Choroid plexus epithelial cell (primary cell): ENCODE data around the gene PNKP.

Experiments
- DNase-seq: peaks from one replicate; pipeline ENCODE4 v3.0.0-alpha.2; 2010; ENCODE audit warnings: low read depth
- H3K4me3 ChIP-seq: 2 replicates; pipeline ENCODE4 v1.5.1; 2011; ENCODE audit warnings: low read depth, mild to moderate bottlenecking, control low read depth, low read length, moderate library complexity
- CTCF ChIP-seq: conservative IDR thresholded peaks from 2 replicates; pipeline ENCODE4 v1.5.1; 2011; ENCODE audit warnings: low read depth, mild to moderate bottlenecking, control low read depth, inconsistent platforms, low read length, moderate library complexity

The PNKP gene

GRCh38 chr19:49894879-49895565 is 27.6 kb upstream of the PNKP start:
- H3K4me3 ChIP-seq: no peak overlapping the region
- TF ChIP-seq CTCF: no peak
- DNase-seq: no peak

- no peak overlapping the region for H3K4me3 ChIP-seq
- TF ChIP-seq CTCF: no peak
- DNase-seq: no peak
These were observed 26.8 kb upstream of the PNKP start for GRCh38 chr19:49894011-49894664.

DNA sequence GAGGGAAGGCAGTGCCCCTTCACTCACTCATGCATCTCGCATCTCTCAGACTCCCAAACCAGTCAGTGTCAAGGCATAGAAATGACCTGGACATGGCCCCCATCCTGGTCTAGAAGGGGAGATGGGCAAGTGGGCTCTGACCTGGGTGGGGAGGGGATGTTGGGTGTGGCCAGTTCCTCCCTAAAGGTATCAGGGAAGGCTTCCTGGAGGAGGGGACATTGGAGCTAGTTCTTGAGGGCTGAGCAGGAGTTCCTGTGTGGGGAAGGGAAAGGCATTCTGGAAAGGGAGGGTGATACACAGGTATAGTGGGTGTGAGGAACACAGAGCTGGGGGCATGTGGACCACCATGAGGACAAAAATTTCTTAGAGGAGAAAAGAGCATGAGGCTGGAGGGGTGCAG is 25.3 kb upstream of the PNKP start:
- DNase-seq: no peak
- no peak overlapping the region for H3K4me3 ChIP-seq
- TF ChIP-seq CTCF: no peak

DNA sequence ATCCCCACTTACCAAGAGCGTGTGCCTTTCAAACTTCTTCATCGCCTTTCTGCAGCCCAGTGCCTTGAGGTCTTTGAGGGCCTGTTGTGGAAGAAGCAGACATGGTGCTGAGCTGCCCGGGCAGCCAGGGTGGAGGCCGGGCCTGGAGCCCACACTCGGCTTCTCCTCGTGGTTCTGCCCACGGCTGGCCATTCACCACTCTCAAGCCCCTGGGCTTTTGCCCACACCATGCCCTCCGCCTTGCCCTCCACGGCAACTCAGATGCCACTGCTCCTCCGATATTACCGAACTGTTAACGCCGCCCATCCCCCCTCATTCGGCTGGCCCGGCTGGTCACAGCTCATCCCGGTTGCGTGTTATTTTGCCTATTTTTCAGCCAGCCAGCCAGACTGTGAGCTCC is 24.0 kb upstream of the PNKP start:
- TF ChIP-seq CTCF: no peak
- DNase-seq: no peak
- H3K4me3 ChIP-seq: no peak overlapping the region

DNA sequence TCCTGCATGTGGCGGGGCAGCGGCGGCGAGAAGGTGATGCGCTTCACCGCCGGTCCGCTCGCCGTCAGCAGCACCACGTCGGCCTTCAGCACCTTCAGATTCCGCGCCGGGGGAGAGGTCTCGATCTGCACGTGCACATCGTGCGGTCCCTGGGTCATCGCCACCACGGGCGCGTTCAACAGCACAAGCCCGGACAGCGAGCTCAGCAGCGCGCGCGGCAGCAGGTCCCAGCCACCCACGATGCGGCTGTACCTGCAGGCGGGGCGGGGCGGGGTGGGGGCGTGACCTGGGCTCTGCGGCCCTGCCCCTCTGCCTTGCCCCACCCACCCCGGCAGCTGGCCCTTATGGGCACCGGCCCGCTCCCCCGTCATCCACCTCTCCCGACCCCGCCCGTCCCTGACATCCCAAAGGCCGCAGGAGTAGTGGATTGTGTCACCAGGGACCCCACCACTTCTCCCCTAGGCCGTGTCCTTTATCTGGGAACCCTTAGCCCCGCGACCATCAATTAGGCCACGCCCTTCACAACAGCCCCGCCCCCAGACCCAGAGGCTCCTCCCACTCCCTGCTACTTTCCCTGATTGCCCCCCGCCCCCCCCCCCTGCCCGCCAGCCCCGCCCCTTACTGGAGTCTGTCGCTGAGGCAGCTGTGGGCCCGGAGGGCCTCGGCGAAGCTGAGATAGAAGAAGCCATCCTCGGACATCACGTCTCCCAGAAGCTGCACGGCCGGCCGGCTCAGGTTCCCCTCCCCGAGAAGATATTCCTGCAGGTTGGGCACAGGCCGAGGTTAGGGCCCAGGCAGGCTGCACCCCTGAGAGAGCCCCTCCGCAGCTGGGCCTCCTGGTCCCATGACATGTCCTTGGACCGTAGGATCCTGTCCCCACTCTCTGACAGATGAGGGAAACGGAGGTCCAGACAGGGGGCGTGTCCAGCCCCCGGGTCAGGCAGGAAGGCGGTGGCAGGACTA is 23.3 kb upstream of the PNKP start:
- TF ChIP-seq CTCF: no peak
- peak overlapping the region; percentile 17 for H3K4me3 ChIP-seq
- no peak for DNase-seq

DNA sequence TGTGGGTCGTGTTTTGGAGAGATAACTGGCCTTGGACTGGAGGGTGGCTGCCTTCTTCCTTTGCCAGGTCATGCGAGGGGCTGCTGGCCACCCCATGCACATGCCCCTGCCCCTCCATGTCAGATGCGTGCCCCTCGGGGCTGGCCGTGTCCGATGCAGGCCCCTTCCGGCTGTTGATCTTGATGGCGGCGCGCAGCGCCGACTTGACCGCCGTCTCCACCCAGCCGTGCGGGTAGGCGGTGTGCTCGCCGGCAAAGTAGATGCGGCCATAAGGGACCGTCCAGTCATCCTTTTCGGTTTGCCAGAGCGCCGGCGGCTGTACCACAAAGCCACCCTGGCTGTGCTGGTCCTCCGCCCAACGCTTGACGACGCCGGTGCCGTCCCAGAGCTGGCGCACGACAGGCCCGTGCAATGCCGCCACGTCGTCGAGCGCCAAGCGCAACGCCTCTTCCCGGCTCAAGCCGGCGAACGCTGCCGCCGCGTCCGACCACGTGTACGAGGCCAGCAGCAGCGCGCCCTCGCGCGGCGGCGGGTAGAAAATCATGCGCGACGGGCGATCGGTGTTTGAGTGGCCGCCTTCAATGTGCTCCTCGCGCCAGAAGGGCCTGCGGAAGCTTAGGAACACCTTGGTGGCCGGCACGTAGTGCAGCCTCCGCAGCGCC is 22.4 kb upstream of the PNKP start:
- H3K4me3 ChIP-seq: peak overlapping the region; percentile 17
- DNase-seq: peak; percentile 78
- peak; percentile 73 for TF ChIP-seq CTCF
